ENCODE data around the gene TATDN3.
"Not testable (repeated sequence)": the region's sequence is repeated elsewhere in the genome, so short reads cannot be mapped to it uniquely, and the experiment has no call there.

The TATDN3 gene

GRCh38 chr1:212833211-212834207 lies 41.8 kb downstream of the TATDN3 start:
- DNase-seq (ENCODE audit: low spot score): not testable (repeated sequence)

- no peak for DNase-seq (ENCODE audit: low spot score)
These were observed 46.5 kb downstream of the TATDN3 start for GRCh38 chr1:212838145-212838544.

GRCh38 chr1:212844521-212844920 lies 52.8 kb downstream of the TATDN3 start:
- not testable (repeated sequence) for DNase-seq (ENCODE audit: low spot score)

GRCh38 chr1:212847549-212847948 lies 55.9 kb downstream of the TATDN3 start, which contains the start of gene SPATA45:
Gene SPATA45 (minus strand): TSS chr1:212847649. CDS start chr1:212836149, 11,500 bp downstream.
- no peak for DNase-seq (ENCODE audit: low spot score)

GRCh38 chr1:212852105-212852688 lies 60.5 kb downstream of the TATDN3 start:
- DNase-seq (ENCODE audit: low spot score): no peak

GRCh38 chr1:212853658-212854057 lies 62.0 kb downstream of the TATDN3 start:
- no peak for DNase-seq (ENCODE audit: low spot score)

GRCh38 chr1:212856755-212857154 lies 65.1 kb downstream of the TATDN3 start:
- DNase-seq (ENCODE audit: low spot score): no peak

- peak; percentile 94 for DNase-seq (ENCODE audit: low spot score)
These were observed 66.3 kb downstream of the TATDN3 start, which contains the start of gene FLVCR1 for GRCh38 chr1:212857992-212858460. Gene FLVCR1 (plus strand): TSS chr1:212858275. CDS start chr1:212858453, 178 bp downstream.

GRCh38 chr1:212858461-212859265 lies 67.0 kb downstream of the TATDN3 start:
- DNase-seq (ENCODE audit: low spot score): peak; percentile 21

GRCh38 chr1:212860713-212861581 lies 69.3 kb downstream of the TATDN3 start:
- no peak for DNase-seq (ENCODE audit: low spot score)

GRCh38 chr1:212862111-212862690 lies 70.5 kb downstream of the TATDN3 start:
- DNase-seq (ENCODE audit: low spot score): no peak

GRCh38 chr1:212863345-212863744 lies 71.7 kb downstream of the TATDN3 start:
- DNase-seq (ENCODE audit: low spot score): not testable (repeated sequence)

- DNase-seq (ENCODE audit: low spot score): no peak
These were observed 72.5 kb downstream of the TATDN3 start for GRCh38 chr1:212864201-212864600.

All from putamen (tissue), 1 donor.